ENCODE measurements around the gene CGA.

DNA sequence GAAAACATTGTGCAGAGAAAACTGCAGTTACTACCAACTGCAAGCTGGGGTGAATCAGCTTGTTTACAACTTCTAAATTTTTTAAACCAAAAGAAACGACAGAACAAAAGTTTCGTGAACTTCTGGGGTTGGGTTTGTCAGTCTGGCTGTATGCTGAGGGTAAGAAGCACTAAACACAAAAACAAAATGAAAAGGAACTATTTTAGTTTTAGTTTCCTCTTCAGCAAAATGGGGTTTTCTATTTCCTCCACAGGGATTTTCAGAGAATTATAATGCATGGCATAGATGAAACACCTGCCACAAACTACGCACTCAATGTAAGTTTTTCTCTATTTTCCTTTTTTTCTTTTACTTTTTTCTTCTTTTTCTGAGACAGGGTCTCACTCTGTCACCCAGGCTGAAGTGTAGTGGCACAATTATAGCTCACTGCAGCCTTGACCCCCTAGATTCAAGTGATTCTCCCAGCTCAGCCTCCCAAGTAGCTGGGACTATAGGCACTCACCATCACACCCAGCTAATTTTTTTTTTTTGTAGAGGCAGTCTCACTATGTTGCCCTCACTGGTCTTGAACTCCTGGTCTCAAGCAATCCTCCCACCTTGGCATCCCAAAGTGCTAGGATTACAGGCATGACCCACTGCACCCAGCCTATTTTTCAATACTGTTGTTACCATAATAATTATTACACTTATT, 40.6 kb downstream of the CGA start:
- no peak for TF ChIP-seq POLR2A (IDR thresholded peaks at IDR 0.05)
- TF ChIP-seq, protein P1, sequence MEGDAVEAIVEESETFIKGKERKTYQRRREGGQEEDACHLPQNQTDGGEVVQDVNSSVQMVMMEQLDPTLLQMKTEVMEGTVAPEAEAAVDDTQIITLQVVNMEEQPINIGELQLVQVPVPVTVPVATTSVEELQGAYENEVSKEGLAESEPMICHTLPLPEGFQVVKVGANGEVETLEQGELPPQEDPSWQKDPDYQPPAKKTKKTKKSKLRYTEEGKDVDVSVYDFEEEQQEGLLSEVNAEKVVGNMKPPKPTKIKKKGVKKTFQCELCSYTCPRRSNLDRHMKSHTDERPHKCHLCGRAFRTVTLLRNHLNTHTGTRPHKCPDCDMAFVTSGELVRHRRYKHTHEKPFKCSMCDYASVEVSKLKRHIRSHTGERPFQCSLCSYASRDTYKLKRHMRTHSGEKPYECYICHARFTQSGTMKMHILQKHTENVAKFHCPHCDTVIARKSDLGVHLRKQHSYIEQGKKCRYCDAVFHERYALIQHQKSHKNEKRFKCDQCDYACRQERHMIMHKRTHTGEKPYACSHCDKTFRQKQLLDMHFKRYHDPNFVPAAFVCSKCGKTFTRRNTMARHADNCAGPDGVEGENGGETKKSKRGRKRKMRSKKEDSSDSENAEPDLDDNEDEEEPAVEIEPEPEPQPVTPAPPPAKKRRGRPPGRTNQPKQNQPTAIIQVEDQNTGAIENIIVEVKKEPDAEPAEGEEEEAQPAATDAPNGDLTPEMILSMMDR (IDR thresholded peaks at IDR 0.05), result no peak
